HG03442 (cell line): ENCODE results near the gene EFCAB13.
A peak's percentile ranks its signal among the peaks of the same experiment; 100 is the strongest.
"Not testable (repeated sequence)": the region's sequence is repeated elsewhere in the genome, so short reads cannot be mapped to it uniquely, and the experiment has no call there.

Source experiments
- ATAC-seq: cut with Tn5 transposase; IDR thresholded peaks from one replicate; pipeline ENCODE4 v1.9.1; 2021; ENCODE audit warnings: mild to moderate bottlenecking, moderate library complexity; ENCODE audit not compliant: unreplicated experiment

EFCAB13 gene

GRCh38 chr17:47320879-47321502, 2.8 kb upstream of the EFCAB13 start:
- no peak for ATAC-seq

GRCh38 chr17:47324224-47325020, 667 bp downstream of the EFCAB13 start:
- peak; percentile 24 for ATAC-seq

GRCh38 chr17:47325176-47325575, 1.4 kb downstream of the EFCAB13 start:
- ATAC-seq, result no peak

GRCh38 chr17:47330548-47330947, 6.8 kb downstream of the EFCAB13 start:
- ATAC-seq, result no peak

GRCh38 chr17:47332287-47332686, 8.5 kb downstream of the EFCAB13 start:
- no peak for ATAC-seq

- ATAC-seq, result no peak
Observed at GRCh38 chr17:47335101-47335936, 11.6 kb downstream of the EFCAB13 start.

- no peak for ATAC-seq
Observed at GRCh38 chr17:47338026-47338425, 14.3 kb downstream of the EFCAB13 start.

- no peak for ATAC-seq
Observed at GRCh38 chr17:47352848-47353247, 29.1 kb downstream of the EFCAB13 start.

- no peak for ATAC-seq
Observed at GRCh38 chr17:47358652-47359051, 34.9 kb downstream of the EFCAB13 start.

GRCh38 chr17:47363171-47363570, 39.4 kb downstream of the EFCAB13 start:
- ATAC-seq, result no peak

- ATAC-seq, result no peak
Observed at GRCh38 chr17:47367257-47367656, 43.5 kb downstream of the EFCAB13 start.

GRCh38 chr17:47368262-47368661, 44.5 kb downstream of the EFCAB13 start:
- ATAC-seq, result no peak

GRCh38 chr17:47370899-47371298, 47.1 kb downstream of the EFCAB13 start:
- not testable (repeated sequence) for ATAC-seq

GRCh38 chr17:47373002-47373401, 49.2 kb downstream of the EFCAB13 start:
- no peak for ATAC-seq

- ATAC-seq, result no peak
Observed at GRCh38 chr17:47376247-47376646, 52.5 kb downstream of the EFCAB13 start.

- no peak for ATAC-seq
Observed at GRCh38 chr17:47388825-47389224, 65.1 kb downstream of the EFCAB13 start.

- not testable (repeated sequence) for ATAC-seq
Observed at GRCh38 chr17:47397532-47398128, 73.9 kb downstream of the EFCAB13 start.

- ATAC-seq, result no peak
Observed at GRCh38 chr17:47400333-47400732, 76.6 kb downstream of the EFCAB13 start.

- ATAC-seq, result no peak
Observed at GRCh38 chr17:47401100-47401499, 77.3 kb downstream of the EFCAB13 start.

- no peak for ATAC-seq
Observed at GRCh38 chr17:47404006-47404405, 80.3 kb downstream of the EFCAB13 start.

- ATAC-seq, result no peak
Observed at GRCh38 chr17:47404875-47405274, 81.1 kb downstream of the EFCAB13 start.
